ENCODE results near the gene DNAH3.
"Not testable (repeated sequence)": the region's sequence is repeated elsewhere in the genome, so short reads cannot be mapped to it uniquely, and the experiment has no call there.

The DNAH3 gene

GRCh38 chr16:21166561-21166961 is 15.9 kb upstream of the DNAH3 start:
- peak; percentile 14 for DNase-seq

- no peak for DNase-seq
These were observed 14.0 kb upstream of the DNAH3 start for GRCh38 chr16:21164521-21165168.

DNA sequence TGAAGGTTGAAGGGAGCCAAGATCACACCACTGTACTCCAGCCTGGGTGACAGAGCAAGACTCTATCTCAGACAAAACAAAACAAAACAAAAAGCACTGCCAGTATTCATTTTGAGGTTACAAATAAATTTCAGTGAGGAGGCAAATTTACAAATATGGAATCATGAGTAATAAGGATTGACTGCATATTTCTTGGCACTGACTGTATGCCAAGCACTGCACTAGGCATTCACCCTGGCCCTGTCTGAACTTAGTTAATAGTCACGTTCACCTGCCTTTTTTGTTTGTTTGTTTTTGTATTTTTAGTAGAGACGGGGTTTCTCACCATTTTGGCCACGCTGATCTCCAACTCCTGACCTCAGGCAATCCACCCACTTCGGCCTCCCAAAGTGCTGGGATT is 12.9 kb upstream of the DNAH3 start:
- DNase-seq: no peak

GRCh38 chr16:21162661-21163151 is 12.1 kb upstream of the DNAH3 start:
- peak; percentile 65 for DNase-seq

GRCh38 chr16:21161211-21161610 is 10.6 kb upstream of the DNAH3 start:
- peak; percentile 41 for DNase-seq

- DNase-seq: no peak
These were observed 9.6 kb upstream of the DNAH3 start for GRCh38 chr16:21160276-21160675.

DNA sequence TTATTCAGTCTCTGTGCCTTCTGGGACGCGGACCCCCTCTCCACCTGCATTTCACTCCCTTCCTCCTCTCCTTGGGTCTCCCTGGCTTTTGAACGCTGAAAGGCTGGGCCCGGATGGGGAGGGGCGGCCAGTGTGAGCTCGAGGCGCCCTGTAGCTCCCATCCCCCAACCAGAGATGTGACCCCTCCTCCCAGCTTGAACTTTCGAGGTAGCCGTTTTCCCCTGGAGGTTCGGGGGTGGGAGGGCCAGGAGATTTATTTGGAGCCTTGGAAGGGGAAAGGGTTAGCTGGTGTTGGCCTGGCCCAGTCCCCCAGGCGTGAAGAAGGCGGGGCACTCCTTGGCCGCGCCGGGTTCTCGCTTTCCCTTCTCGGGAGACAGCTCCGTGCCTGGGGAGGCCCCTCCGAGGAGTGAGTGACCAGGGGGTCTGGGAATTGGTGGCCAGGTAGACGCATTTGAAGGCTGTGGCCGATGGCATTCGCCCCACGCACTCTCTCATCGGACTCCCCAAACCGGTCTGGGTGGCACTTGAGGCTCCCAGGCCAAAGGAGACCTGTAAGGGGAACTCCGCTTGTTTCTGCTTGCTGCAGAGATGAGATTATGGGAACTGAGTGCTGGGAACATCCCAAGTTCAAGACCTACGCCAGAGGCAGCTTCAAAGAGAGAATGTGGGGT is 8.8 kb upstream of the DNAH3 start:
- no peak for DNase-seq

DNA sequence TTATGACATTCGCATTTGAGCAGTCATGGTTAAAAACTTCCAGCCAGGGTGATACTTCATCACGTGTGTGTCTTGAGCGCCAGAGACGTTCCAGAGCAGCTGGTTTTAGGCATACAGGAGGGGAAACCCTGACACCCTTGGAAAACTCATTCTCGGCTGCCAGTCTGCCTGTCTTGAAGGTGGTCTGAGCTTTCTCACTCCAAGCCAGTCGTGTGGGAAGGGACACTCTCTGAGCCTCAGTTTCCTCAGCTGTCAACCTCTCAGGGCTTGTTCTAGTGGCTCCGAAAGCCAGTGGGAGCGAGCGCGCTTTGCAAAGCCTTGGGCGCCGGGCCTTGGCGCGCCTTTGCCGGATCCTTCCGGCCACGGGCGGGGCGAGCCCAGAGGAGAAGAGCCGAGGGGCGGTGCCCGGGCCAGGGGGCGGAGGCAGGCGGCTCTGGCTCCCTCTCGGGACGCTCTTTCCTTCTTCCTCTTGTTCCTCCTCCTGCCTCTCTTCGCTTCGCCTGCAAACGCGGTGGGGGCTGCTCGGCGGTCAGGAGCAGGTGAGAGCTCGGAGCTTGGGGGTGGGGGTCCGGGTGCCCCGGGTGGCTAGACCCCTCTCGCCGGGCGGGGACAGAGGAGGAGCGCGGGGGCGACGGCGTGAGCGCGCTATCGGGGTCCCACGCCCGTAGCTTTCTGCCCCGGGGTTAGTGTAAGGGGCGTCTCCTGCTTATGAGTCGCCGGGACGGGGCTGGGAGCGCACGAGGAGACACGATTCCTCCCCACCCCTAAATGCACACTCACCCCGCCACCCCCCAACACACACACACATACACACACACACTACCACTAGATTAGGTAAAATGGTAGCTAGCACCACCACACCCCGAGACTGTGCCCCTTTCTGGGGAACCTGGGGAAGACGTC is 7.8 kb upstream of the DNAH3 start, which contains the start of gene LDAF1:
TSS of gene LDAF1 (plus strand) at position 467 of the 903 bp plus-strand sequence. CDS start 2,509 bp downstream, outside the sequence.
- DNase-seq: peak; percentile 68

- no peak for DNase-seq
These were observed 7.0 kb upstream of the DNAH3 start for GRCh38 chr16:21157632-21158031.

DNA sequence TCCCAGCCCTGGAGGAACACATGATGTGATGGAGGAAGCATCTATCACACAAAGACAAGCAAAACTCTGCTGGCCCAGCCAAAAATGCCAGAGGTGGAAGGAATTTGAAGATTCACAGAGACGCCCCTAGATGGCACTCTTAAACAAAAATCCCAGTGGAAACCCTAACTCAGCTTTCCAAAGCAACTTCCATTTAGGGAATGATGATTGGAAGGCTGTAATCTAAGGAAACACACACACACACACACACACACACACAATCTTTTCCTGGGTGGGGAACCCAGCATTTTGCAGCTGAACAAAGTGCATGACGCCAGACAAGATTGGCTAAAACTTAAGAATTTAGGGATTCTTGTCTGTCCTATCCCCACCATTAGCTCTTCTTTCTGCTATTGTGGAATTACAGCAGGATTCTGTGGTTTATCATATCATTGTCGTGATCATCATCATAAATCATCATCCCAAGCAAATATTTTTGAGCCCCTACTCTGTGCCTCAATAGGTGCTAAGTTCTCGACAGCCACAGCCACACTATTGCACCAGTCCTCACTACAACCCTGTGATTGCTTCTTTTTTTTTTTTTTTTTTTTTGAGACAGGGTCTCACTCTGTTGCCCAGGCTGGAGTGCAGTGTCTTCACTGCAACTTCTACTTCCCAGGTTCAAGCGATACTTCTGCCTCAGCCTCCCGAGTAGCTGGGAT is 6.3 kb upstream of the DNAH3 start:
- peak; percentile 85 for DNase-seq

GRCh38 chr16:21156011-21156410 is 5.4 kb upstream of the DNAH3 start:
- DNase-seq: not testable (repeated sequence)

DNA sequence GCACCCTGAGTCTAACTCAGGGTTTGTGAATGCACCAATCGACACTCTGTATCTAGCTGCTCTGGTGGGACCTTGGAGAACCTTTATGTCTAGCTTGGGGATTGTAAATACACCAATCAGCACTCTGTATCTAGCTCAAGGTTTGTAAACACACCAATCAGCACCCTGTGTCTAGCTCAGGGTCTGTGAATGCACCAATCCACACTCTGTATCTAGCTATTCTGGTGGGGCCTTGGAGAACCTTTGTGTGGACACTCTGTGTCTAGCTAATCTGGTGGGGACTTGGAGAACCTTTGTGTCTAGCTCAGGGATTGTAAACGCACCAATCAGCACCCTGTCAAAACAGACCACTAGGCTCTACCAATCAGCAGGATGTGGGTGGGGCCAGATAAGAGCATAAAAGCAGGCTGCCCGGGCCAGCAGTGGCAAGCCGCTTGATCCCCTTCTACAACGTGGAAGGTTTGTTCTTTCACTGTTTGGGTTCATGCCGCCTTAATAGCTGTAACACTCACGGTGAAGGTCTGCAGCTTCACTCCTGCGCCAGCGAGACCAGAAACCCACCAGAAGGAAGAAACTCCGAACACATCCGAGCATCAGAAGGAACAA is 2.6 kb upstream of the DNAH3 start:
- not testable (repeated sequence) for DNase-seq

DNA sequence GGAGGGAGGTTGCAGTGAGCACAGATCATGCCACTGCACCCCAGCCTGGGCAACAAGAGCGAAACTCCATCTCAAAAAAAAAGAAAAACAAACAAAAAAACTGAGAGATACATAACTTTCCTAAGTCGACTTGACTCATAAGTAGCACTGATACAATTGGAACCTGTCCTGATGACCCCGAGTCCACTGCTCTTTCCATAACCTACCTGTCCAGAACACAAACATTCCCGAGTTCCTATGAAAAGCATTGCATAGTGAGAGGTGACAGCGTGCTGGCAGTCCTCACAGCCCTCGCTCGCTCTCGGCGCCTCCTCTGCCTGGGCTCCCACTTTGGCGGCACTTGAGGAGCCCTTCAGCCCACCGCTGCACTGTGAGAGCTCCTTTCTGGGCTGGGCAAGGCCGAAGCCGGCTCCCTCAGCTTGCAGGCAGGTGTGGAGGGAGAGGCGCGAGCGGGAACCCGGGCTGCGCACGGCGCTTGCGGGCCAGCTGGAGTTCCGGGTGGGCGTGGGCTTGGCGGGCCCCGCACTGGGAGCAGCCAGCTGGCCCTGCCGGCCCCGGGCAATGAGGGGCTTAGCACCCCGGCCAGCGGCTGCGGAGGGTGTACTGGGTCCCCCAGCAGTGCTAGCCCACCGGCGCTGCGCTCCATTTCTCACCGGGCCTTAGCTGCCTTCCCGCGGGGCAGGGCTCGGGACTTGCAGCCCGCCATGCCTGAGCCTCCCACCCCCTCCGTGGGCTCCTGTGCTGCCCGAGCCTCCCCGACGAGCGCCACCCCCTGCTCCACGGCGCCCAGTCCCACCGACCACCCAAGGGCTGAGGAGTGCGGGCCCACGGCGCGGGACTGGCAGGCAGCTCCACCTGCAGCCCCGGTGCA is 1.7 kb upstream of the DNAH3 start:
- not testable (repeated sequence) for DNase-seq

DNA sequence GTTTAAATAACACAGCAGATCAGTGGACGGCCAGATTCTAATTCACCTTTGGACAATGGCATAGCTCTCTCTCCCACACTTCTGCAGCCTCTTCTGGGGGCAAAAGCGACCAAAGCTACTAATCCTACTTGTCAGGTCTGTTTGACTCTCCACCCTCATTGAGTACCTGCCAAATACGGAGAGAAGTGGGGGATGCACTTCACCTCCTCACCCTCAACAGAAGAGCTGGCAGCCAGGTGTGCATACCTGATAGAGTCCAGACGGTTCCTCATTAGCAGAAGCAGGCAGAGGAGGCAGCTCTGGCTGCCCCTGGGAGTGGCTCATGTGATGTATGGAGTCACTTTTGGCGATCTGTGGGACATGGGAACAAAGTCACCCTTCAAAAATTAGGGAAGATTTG is 4.9 kb downstream of the DNAH3 start:
- DNase-seq: no peak

DNA sequence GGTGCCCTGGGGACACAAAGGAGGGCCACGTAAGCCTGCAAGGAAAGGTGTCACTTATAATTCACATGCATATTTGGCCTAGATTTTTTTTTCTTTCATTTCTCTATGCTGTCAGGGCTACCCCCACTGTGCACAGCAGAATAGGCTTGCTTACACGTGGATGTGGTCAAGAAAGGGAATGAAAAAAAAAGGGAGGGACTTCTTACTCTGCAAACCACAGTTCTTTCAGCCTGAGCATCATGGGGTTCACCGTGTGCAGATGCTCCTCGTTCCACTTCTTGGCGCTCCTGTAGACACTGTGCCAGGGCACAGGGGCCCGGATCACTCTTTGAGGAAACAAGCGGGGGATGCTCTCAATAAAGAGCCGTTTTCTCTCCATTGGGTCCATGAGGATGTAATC is 16.6 kb downstream of the DNAH3 start:
- DNase-seq: no peak

GRCh38 chr16:21130811-21131210 is 19.8 kb downstream of the DNAH3 start:
- no peak for DNase-seq

DNA sequence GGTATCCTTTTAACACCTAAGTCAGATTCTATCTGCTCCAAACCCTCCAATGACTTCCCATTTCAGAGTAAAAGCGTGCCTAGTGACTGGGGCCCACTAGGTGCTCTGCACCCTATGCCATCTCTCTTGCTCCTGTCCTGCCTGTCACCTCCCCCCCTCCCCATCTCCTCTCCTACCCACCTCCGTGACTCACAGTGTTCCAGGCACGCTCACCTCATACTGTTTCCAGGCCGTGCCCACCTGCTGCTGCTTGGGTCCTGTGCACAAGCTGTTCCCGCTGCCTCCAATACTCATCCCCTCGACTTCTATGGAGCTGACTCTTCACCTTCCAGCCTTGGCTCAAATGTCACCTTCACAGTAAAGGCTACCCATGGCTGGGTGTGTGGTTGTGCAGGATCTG is 21.7 kb downstream of the DNAH3 start:
- DNase-seq: no peak

DNA sequence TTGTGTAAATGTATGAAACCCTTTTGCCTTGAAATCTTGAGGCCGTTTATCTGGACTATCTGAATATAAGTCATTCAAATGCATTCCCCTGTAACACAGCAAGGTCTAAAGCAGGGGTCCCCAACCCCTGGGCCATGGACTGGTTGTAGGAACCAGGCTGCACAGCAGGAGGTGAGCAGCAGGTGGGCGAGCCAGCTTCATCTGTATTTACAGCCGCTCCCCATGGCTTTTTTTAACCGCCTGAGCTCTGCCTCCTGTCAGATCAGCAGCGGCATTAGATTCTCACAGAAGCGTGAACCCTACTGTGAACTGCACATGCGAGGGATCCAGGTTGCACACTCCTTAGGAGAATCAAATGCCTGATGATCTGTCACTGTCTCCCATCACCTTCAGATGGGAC is 24.1 kb downstream of the DNAH3 start:
- no peak for DNase-seq

GRCh38 chr16:21125191-21125590 is 25.5 kb downstream of the DNAH3 start:
- no peak for DNase-seq

DNA sequence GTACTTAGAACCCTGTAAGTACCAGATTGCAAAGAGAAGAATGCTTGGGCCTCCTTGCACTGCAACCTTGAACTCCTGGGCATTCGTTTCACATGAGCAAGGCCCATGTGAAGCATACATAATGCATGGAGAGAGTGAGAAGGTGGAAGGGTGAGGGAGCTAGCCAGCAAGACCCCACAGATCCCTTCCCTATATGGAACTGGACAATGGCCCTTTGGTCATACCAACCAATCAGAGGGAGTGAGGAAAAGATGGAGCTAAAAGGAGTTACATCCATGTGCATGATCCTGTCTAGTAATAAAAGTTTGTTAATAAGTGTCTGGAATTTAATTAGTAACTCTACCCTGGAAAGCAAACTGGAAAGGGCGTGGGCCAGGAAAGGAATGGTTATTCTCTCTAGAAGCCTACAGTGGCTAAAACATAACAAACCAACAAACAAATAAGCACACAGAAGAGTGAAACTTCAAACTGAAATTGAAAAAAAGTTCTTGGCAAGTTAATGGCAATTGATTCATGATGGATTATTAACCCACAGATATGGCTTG is 29.6 kb downstream of the DNAH3 start:
- no peak for DNase-seq

- no peak for DNase-seq
These were observed 33.1 kb downstream of the DNAH3 start for GRCh38 chr16:21117567-21117966.
